ENCODE data around the gene ST3GAL3. TPM values are rescaled to one million over a fixed set of nuclear protein-coding genes. Genes with fewer than 3 reads are reported as not detected.

ST3GAL3 gene
- total and polyA plus RNA-seq, 10 of the 15 experiments (the other 5 are each of a cell fraction or from before 2014, with no cell fraction given) = 1.2 to 19.3 (median 11.0) TPM

- Histone ChIP-seq H3K36me3 (ENCODE audit: control insufficient read depth in 2 of 2, insufficient read depth in 2 of 2, low read length in 1 of 2) (peaks cover 0 to 3% of the 10 kb centered on the region in 2 experiments; a peak in 2 of 4 replicates), H3K9ac (ENCODE audit: control insufficient read depth, insufficient read depth, low read length) (no peak overlapping the region), H4K20me1 (ENCODE audit: control insufficient read depth, insufficient read depth) (no peaks in the 10 kb centered on the region), H3K79me2 (ENCODE audit: control insufficient read depth, insufficient read depth, low read length) (no peaks in the 10 kb centered on the region), H3K27ac (ENCODE audit: control insufficient read depth, insufficient read depth) (no peak overlapping the region), H3K9me3 (replicated peaks; ENCODE audit: control insufficient read depth, insufficient read depth, low read length) (no peaks in the 10 kb centered on the region), H3K4me2 (ENCODE audit: control insufficient read depth, insufficient read depth) (no peak overlapping the region), H3K4me1 (ENCODE audit: control insufficient read depth, insufficient read depth, low read length) (no peaks in the 10 kb centered on the region), H3K27me3 (replicated peaks in 1 of 2; ENCODE audit: control insufficient read depth in 2 of 2, insufficient read depth in 2 of 2, low read length in 1 of 2) (no peaks in the 10 kb centered on the region), H2AFZ (ENCODE audit: control insufficient read depth, low read depth, low read length) (no peak overlapping the region), H3K4me3 (no peak overlapping the region)
- 89% methylated on average over 3 of the region's 3 CpGs for WGBS (ENCODE audit: insufficient coverage, insufficient replicate concordance, low lambda C conversion rate, missing lambda C conversion rate)
- ChIA-PET RAD21 (ENCODE audit: unreplicated experiment) (no interaction called here), SMC1A (ENCODE audit: uncharacterized antibody, unreplicated experiment) (interaction anchor here (1.7 kb wide), 1 partner anchor 9 kb away, joined by 5 read pairs; no protein-coding TSS in a partner anchor), POLR2A (no interaction called here), CTCF (interaction anchor here (1.8 to 3.8 kb wide), 2 partner anchors 34 to 137 kb away, joined by 6 to 13 read pairs; no protein-coding TSS in a partner anchor)
- in situ Hi-C loops (cut with MboI) = no loop called here
- TF ChIP-seq FOXK2 (IDR thresholded peaks at IDR 0.05) (no peak), PKNOX1 (IDR thresholded peaks at IDR 0.05) (no peak), TAF1 (IDR thresholded peaks at IDR 0.05; ENCODE audit: borderline replicate concordance, low read depth, low read length) (no peak), CBFB (IDR thresholded peaks at IDR 0.05; ENCODE audit: low read depth) (no peak), BMI1 (IDR thresholded peaks at IDR 0.05; ENCODE audit: borderline replicate concordance) (no peak)
- BruUV-seq (replicated peaks) = no TSS peak
- no peak for DNase-seq (ENCODE audit: low read depth, low spot score)
- intact Hi-C loops (cut with micrococcal nuclease; ENCODE audit: unreplicated experiment) = no loop called here
- no peak for FAIRE-seq
- ATAC-seq = no peak
Observed at GRCh38 chr1:43900386-43900785, 193.1 kb downstream of the ST3GAL3 start.

GRCh38 chr1:43901196-43901961, 194.0 kb downstream of the ST3GAL3 start:
- ChIA-PET CTCF (interaction anchor here (1.5 to 3.8 kb wide), 3 partner anchors 33 to 138 kb away, joined by 6 to 13 read pairs (median 7); no protein-coding TSS in a partner anchor), RAD21 (ENCODE audit: unreplicated experiment) (no interaction called here), SMC1A (ENCODE audit: uncharacterized antibody, unreplicated experiment) (interaction anchor here (1.3 to 1.7 kb wide), 2 partner anchors 9 to 10 kb away, joined by 3 to 5 read pairs; no protein-coding TSS in a partner anchor), POLR2A (no interaction called here)
- H3K27me3 ChIP-seq (replicated peaks in 1 of 2; ENCODE audit: control insufficient read depth in 2 of 2, insufficient read depth in 2 of 2, low read length in 1 of 2) = no peaks in the 10 kb centered on the region
- H2AFZ ChIP-seq (ENCODE audit: control insufficient read depth, low read depth, low read length) = no peak overlapping the region
- ATAC-seq (no peak), FAIRE-seq (no peak), DNase-seq (ENCODE audit: low read depth, low spot score) (no peak)
- in situ Hi-C loops (cut with MboI) = no loop called here
- no peaks in the 10 kb centered on the region for H4K20me1 ChIP-seq (ENCODE audit: control insufficient read depth, insufficient read depth)
- 78% methylated on average over 7 of the region's 7 CpGs for WGBS (ENCODE audit: insufficient coverage, insufficient replicate concordance, low lambda C conversion rate, missing lambda C conversion rate)
- intact Hi-C loops (cut with micrococcal nuclease; ENCODE audit: unreplicated experiment) = no loop called here
- no peak overlapping the region for H3K9ac ChIP-seq (ENCODE audit: control insufficient read depth, insufficient read depth, low read length)
- BruUV-seq (replicated peaks) = no TSS peak
- no peaks in the 10 kb centered on the region for H3K4me1 ChIP-seq (ENCODE audit: control insufficient read depth, insufficient read depth, low read length)
- H3K79me2 ChIP-seq (ENCODE audit: control insufficient read depth, insufficient read depth, low read length) = no peaks in the 10 kb centered on the region
- no peaks in the 10 kb centered on the region; a peak in 2 of 4 replicates for H3K36me3 ChIP-seq (ENCODE audit: control insufficient read depth in 2 of 2, insufficient read depth in 2 of 2, low read length in 1 of 2)
- no peak overlapping the region for H3K4me3 ChIP-seq
- no peak overlapping the region for H3K27ac ChIP-seq (ENCODE audit: control insufficient read depth, insufficient read depth)
- no peak overlapping the region for H3K4me2 ChIP-seq (ENCODE audit: control insufficient read depth, insufficient read depth)
- no peaks in the 10 kb centered on the region for H3K9me3 ChIP-seq (replicated peaks; ENCODE audit: control insufficient read depth, insufficient read depth, low read length)
- no peak for TF ChIP-seq ZNF274 (IDR thresholded peaks at IDR 0.05; ENCODE audit: insufficient read depth, insufficient read length)
- TF ChIP-seq ZNF207 (IDR thresholded peaks at IDR 0.05; ENCODE audit: borderline replicate concordance) = no peak
- no peak for TF ChIP-seq ZSCAN29 (IDR thresholded peaks at IDR 0.05)
- TF ChIP-seq NFYA (IDR thresholded peaks at IDR 0.05; ENCODE audit: borderline replicate concordance, low read depth, low read length) = no peak
- TF ChIP-seq SMAD1 (IDR thresholded peaks at IDR 0.05; ENCODE audit: low read depth, partially characterized antibody) = no peak
- no peak for TF ChIP-seq NR2F1 (conservative IDR thresholded peaks at IDR 0.05)
- no peak for TF ChIP-seq CHD4 (IDR thresholded peaks at IDR 0.05)
- no peak for TF ChIP-seq ZNF592 (IDR thresholded peaks at IDR 0.05)

Measured in GM12878 (cell line).